Measurements from ENCODE around the gene CHTF18.

The CHTF18 gene

DNA sequence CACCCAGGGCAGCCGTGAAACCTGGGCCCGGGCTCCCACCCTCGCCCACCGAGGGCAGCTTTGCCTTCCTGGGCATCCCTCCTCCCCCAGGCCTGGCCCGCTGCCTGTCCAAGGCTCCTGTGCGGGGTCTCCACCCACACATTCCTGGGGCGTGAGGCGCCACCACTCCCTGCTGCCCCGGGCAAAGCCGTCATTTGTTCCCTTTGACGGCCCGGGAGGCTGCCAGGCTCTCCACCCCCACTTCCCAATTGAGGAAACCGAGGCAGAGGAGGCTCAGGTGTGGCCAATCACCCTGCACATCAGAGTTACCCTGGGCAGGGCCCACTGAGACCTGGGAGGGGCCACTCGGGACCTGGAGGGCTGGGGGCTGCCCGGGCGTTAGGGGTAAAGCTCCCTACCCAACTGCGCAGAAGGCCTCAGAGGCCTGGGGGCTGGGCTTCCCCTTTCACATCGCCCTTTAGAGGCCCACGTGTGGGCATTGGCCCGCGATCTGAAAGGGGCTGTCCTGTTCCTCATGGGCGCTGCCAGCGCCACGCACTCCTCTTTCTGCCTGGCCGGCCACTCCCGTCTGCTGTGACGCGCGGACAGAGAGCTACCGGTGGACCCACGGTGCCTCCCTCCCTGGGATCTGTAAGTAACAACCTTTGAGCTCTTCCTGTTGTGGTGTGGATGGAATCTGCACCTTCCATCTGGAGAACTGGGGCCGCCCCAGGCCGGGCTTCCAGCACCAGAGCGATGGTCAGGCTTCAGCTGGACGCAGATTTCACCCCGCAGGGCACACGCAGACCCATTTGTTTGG, 27.7 kb upstream of the CHTF18 start, which contains the start of gene MSLN:
TSS of gene MSLN (plus strand) at position 190 of the 799 bp plus-strand sequence. CDS start 1,947 bp downstream, outside the sequence.
- DNase-seq (ENCODE audit: low read depth in 2 of 2), result no peak

DNA sequence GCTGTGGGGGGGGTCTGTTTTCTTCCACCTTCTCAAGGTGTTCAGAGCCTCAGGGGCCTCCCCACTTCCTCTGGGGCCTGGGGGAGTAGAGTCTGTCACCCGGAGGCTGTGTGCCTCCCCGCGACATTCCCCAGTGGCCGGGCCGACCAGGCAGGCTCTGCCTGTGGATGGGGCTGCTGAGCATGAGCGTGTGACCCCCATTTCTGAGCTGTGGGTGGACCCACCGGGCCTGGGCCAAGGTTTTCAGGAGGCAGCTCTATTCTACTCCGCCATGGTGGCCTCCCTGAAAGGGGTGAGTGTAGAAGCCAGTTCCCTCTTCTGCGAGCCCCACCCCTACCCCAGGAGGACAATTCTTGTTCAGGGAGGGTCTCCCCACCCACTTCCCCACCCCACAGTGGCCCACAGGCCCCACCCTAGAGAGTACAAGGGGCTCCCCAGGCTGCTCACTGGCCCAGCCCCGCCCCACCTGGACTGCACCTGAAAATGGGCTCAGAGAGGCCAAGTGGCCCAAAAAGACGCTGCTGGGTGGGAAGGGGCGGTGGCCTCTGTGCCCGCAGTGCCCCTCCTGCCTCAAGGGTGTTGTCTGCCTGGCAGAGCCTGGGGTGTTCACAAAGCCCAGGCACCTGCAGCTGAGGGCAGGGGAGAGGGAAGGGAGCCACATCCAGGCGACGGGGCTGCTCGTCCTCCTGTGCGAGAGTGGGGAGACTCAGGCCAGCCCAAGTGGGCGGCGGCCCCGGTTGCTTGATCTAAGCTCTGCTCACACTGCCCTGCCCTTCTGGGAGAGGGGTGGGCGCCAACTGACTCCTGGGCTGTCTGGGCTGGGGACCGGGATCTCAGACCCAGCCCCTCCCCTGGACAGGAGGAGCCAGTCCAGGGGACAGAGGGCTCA, 26.6 kb upstream of the CHTF18 start:
- no peak for DNase-seq (ENCODE audit: low read depth in 2 of 2)

DNA sequence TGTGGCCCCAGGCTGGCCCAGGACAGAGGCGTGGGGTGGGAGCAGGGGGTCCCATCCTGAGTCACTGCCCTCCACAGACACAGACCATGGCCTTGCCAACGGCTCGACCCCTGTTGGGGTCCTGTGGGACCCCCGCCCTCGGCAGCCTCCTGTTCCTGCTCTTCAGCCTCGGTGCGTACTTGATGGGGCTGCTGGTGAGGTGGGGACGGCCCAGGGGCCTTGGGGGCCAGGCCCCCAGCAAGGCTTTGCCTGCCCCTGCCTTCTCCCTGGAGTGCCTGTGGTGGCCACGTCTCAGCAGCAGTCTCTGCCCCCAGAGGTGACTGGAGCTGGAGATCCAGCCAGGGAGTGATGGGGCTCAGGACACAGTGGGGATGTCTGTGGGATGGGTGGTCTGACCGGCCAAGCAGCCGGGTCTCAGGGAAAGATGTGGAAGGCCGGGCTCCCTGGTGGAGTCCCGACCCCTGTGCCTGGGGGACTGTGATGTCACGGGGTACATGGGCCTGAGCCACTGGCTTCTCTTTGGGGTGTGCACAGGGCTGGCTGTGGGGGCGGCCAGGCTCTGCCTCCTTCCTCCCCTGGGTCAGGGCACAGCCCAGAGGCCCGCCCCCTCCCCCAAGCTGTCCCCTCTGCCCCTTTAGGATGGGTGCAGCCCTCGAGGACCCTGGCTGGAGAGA, 25.7 kb upstream of the CHTF18 start:
- no peak for DNase-seq (ENCODE audit: low read depth in 2 of 2)

DNA sequence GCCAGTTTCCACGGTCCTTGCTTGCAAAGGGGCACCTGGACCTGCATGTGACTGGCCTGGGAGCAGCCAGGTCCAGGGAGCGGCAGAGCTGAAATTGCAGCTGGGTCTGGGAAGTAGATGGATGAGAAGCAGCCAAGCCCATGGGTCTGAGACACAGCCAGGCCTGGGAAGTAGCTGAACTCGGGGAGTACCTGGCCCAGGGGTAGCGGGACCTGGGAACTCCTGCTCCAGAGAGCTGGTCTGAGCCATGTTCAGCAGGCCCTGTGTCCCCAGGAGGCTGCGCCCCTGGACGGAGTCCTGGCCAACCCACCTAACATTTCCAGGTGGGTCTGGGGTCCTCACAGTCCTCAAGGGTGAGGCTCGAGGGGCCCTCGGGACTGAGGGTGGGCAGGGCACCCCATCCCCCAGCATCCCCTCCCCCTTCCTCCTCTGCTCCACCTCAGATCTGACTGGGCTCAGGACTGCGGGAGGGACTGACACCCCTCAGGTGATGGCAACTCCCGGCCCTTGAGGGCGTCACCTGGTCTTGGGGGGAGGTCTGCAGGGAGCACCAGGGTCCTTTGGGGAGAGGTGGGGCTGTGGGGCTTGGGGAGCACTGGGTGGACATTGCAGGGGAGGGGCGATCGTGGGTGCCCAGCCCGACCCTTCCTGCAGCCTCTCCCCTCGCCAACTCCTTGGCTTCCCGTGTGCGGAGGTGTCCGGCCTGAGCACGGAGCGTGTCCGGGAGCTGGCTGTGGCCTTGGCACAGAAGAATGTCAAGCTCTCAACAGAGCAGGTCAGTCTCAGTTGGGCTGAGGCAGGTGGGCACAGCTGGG, 24.8 kb upstream of the CHTF18 start:
- DNase-seq (ENCODE audit: low read depth in 2 of 2), result no peak

DNA sequence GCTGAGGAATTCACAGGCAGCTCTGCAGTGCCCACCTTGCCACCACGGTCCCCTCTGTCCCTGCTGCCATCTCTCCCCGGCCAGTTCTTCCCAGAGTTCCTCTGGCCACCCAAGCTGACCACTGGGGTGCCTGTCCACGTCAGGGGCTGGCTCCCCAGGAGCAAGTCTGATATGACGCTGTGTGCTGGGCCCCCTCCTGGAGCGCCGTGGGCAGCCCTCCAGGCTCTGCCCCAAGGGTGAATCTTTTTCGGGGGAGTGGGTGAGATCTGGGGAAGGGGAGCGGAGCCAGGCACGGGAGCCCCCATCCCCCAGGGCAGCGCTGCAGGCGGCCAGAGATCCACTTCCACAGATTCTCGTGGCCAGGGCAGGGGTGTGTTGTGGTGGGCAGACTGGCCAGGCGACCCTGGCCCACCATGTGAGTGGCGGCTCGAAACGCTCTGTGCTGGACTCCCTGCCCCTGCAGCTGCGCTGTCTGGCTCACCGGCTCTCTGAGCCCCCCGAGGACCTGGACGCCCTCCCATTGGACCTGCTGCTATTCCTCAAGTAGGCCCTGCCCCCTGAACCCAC, 24.2 kb upstream of the CHTF18 start:
- DNase-seq (ENCODE audit: low read depth in 2 of 2), result no peak

DNA sequence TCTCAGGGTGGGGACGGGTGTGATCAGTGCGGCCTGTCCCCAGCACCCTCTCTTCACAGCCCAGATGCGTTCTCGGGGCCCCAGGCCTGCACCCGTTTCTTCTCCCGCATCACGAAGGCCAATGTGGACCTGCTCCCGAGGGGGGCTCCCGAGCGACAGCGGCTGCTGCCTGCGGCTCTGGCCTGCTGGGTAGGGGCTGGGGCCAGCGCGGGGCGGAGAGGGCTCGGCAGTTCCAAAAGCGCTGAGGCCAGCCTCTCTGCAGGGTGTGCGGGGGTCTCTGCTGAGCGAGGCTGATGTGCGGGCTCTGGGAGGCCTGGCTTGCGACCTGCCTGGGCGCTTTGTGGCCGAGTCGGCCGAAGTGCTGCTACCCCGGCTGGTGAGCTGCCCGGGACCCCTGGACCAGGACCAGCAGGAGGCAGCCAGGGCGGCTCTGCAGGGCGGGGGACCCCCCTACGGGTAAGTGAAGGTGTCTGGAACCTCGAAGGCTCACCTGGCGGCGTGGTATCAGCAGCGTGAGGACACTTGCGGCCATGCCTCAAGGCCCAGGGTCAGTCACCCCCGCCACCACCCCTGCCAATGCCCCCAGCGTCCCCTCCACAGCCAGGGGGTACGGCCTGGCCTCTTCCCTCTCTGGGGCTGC, 23.5 kb upstream of the CHTF18 start:
- no peak for DNase-seq (ENCODE audit: low read depth in 2 of 2)

DNA sequence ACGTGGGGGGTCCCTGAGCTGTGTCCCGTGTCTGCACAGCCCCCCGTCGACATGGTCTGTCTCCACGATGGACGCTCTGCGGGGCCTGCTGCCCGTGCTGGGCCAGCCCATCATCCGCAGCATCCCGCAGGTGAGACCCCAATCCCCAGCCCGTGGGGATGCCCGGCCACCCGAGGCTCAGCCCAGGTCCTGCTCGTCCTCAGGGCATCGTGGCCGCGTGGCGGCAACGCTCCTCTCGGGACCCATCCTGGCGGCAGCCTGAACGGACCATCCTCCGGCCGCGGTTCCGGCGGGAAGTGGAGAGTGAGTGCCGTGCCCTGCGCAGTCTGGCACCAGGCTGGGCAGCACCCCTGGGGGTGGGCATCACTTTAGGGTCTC, 22.9 kb upstream of the CHTF18 start:
- no peak for DNase-seq (ENCODE audit: low read depth in 2 of 2)

DNA sequence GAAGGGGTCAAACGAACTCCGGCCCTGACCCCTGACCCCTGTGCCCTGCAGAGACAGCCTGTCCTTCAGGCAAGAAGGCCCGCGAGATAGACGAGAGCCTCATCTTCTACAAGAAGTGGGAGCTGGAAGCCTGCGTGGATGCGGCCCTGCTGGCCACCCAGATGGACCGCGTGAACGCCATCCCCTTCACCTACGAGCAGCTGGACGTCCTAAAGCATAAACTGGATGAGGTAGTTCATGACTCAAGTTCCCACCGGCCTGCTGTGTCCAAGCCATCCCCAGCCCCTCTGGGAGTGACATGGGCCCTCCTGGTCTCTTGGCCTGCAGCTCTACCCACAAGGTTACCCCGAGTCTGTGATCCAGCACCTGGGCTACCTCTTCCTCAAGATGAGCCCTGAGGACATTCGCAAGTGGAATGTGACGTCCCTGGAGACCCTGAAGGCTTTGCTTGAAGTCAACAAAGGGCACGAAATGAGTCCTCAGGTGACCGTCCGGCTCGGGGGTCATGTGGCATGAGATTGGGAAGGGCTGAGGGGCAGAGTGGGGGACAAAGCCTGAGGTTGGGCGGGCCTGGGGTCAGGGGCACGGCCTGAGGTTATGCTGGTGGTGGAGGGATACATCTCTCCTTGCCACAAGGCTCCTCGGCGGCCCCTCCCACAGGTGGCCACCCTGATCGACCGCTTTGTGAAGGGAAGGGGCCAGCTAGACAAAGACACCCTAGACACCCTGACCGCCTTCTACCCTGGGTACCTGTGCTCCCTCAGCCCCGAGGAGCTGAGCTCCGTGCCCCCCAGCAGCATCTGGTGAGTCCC, 22.2 kb upstream of the CHTF18 start:
- DNase-seq (ENCODE audit: low read depth in 2 of 2), result no peak

DNA sequence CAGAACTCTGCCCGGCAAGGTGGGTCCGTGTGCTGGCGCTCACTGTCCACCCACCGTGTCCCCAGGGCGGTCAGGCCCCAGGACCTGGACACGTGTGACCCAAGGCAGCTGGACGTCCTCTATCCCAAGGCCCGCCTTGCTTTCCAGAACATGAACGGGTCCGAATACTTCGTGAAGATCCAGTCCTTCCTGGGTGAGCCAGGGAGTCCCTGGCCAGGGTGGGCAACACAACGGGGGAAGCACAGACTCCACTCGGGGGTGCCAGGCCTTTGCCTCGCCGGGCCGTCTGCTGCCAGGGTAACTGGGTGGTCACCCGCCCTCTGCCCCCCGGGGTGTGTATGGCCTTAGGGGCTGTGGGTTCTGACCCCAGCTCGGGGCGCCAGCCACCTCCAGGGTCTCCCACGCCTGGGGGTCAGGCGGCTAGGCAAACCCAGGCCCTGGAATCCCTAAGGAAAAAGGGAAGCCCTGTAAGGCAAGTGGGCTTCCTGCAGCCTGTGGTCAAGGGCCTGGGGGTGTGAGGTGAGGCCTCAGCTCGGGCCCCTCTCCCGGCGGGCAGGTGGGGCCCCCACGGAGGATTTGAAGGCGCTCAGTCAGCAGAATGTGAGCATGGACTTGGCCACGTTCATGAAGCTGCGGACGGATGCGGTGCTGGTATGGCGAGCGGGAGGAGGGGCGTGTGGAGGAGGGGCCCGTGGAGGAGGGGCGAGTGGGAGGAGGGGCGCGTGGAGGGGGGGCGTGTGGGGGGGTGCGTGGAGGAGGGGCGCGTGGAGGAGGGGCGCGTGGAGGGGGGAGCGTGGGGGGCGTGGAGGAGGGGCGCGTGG, 21.4 kb upstream of the CHTF18 start:
- DNase-seq (ENCODE audit: low read depth in 2 of 2), result no peak

DNA sequence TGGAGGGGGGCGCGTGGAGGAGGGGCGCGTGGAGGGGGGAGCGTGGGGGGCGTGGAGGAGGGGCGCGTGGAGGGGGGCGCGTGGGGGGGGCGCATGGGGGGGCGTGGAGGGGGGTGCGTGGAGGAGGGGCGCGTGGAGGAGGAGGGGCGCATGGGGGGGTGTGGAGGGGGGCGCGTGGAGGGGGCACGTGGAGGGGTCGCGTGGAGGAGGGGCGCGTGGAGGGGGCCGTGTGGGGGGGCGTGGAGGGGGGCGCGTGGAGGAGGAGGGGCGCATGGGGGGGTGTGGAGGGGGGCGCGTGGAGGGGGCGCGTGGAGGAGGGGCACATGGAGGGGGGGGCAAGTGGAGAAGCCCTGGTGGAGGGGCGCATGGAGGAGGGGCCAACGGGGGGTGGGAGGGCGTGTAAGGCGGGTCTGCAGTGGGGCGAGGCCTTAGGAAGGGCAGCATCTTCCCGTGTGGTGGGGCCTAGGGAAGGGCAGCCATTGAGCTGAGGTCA, 20.6 kb upstream of the CHTF18 start:
- no peak for DNase-seq (ENCODE audit: low read depth in 2 of 2)

DNA sequence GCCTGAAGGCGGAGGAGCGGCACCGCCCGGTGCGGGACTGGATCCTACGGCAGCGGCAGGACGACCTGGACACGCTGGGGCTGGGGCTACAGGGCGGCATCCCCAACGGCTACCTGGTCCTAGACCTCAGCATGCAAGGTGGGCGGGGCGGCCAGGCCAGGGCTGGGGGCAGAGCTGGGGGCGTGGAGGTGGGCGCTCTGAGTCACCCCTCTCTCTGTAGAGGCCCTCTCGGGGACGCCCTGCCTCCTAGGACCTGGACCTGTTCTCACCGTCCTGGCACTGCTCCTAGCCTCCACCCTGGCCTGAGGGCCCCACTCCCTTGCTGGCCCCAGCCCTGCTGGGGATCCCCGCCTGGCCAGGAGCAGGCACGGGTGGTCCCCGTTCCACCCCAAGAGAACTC, 20.0 kb upstream of the CHTF18 start:
- DNase-seq (ENCODE audit: low read depth in 2 of 2), result no peak

DNA sequence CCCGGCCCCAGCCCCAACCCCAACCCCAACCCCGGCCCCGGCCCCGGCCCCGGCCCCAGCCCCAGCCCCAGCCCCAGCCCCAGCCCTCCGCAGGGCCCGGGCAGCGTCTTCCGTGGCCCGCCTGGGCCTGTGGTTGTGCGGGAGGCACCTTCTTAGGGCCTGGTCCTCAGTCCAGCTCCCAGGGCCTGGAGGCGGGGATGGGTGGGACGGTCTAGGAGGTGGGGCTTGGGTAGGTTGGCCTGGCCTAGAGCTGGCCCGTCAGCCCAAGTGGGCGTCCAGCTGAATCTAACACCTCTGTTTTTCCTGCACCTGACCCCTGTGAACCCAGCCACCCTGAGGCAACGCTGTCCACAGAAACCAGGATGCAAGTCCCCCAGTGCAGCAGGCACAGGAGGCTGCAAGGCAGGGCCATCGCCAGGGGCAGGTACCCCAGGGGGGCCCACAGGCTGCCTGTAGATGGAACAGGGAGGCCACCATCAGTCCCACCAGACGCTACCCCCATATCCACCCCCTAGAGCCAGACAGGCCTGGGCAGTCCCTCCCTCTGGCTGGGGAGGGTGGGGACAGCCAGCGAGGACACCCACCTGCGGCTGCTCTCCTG, 19.1 kb upstream of the CHTF18 start:
- DNase-seq (ENCODE audit: low read depth in 2 of 2), result no peak

DNA sequence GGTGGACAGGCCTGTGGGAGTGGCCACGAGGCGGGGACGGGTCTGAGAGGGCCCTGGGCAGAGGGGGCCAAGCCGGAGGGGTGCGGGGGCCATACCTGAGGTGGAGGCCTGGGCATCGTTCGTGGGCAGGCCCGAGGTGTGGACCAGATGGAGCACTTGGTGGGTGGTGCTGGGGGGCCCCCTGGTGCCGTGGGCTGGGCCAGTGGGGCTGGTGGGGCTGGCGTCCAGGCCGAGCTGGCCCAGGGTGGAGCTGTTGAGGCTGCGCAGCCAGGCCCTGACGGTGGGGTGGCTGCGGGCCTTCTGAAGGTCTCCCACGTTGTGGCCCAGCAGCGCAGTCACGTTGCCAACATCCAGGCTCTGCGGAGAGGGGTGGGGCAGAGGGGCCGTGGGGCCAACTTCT, 18.5 kb upstream of the CHTF18 start:
- no peak for DNase-seq (ENCODE audit: low read depth in 2 of 2)

DNA sequence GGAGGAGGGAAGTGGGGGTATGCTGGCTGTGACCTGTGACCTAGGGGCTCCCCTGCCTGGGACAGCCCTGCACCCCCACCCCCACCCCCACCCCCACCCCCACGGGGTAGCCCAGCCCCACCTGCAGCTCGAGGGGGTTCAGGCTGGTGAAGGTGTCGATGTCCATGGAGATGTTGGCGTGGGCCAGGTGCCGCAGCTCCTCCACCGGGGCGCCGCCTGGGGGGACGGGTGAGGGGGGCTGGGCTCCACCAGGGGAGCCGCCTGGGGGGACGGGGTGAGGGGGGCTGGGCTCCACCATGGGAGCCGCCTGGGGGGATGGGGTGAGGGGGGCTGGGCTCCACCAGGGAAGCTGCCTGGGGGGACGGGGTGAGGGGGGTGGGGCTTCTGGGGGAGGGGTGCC, 18.0 kb upstream of the CHTF18 start:
- no peak for DNase-seq (ENCODE audit: low read depth in 2 of 2)

DNA sequence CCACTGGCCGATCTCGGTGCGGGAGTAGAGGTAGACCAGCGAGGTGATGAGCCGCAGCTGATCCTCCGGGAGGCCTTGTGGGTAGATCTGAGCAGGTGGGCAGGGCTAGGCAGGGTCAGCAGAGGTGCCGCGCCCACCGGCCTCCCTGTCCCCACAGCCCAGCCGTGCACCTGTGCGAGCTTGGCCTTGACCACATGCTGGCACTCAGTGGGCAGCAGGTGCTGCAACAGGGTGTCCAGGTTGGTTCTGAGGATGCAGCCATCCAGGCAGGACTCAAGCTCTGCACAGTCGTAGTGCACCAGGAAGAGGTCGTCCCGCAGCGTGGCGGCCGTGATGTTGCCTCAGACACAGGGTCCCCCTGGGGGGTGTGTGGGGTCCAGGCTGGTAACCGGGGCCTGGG, 15.5 kb upstream of the CHTF18 start:
- DNase-seq (ENCODE audit: low read depth in 2 of 2), result no peak

DNA sequence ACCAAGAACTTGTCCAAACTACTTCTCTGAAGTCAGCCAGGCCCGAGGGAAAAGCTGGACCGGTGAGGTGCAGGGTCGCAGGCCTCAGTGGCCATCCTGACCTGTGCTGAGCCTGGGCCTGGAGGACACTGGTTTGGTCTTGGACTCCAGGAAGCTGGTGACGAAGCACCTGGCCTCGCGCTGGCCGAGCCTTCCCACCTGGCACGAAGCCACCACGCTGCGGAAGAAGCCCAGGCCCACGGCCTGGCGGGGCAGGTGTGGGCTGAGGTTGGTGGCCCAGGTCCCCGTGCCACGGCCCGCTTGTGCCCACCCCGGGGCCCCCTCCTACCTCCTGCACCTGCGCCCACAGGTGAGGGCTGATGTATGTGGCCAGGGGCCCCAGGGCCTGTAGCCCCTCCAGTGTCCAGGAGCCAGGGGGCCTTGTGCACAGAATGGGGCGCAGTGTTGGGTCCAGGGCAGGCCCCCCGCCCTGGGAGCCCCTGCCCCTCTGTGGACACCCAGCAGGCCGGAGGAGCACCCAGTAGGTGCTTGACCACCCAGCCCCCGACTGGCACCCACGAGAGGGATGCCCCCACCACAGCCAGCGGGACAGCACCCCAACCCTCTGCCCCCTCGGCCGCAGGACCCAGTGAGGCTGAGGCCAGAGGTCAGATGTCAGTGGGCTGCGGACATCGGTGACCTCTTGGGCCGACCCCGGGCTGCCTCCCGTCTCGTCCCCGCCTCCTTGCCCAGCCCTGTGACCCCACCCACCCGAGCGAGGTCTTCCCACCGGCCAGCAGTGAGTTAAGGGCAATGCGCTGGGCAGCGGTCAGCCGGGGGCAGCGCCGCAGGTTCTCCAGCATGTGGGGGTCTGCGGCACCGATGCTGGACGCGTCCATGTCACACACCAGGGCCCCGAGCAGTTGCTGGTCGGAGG, 14.1 kb upstream of the CHTF18 start:
- DNase-seq (ENCODE audit: low read depth in 2 of 2), result no peak

DNA sequence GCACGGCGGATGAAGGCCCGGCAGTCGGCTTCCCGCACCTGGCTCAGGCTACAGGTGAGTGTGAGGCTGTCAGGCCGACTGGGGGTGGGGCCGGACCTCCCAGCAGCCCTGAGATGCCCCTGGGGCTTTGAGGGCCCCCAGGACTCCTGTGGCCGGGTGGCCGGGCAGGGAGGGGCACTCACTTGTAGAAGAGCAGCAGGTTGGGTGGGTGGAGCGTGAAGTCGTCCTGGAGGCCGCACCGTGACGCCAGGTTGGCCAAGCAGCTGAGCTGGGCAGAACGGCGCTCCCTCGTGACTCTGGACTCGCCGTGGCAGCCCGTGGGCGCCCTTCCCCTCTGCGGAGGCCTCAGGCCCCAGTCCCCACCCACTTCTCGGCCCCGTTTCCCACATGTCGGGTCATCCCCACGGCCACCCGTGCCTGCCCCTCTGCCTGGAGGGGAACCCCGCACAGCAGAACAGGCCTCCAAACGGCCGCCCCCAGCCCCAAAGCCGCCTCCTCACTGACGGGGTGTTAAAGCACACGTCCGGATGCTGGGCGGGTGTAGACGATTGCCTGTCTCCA, 13.1 kb upstream of the CHTF18 start:
- DNase-seq (ENCODE audit: low read depth in 2 of 2), result no peak
